SU-DHL-6 (cell line): ENCODE results near the gene PLAAT2.
"Not testable (repeated sequence)": the region's sequence is repeated elsewhere in the genome, so short reads cannot be mapped to it uniquely, and the experiment has no call there.

Source experiments
- H2AFZ ChIP-seq: fragments of 200-600 bp; sonication (generic); 2 replicates; pipeline ENCODE4 v1.6.1; 2014; ENCODE audit warnings: low read depth, mild to moderate bottlenecking, moderate library complexity, mixed read lengths, antibody characterized with exemption, low read length; ENCODE audit not compliant: severe bottlenecking
- H3F3A ChIP-seq: fragments of 200-600 bp; shearing (Covaris generic); 2 replicates; pipeline ENCODE4 v1.6.0; 2016; ENCODE audit warnings: antibody characterized with exemption, mild to moderate bottlenecking; ENCODE audit not compliant: insufficient read depth
- H3K27ac ChIP-seq: fragments of 200-600 bp; sonication (generic); 2 replicates; pipeline ENCODE4 v1.5.1; 2016; ENCODE audit warnings: low read depth, mild to moderate bottlenecking, low read length, moderate library complexity, mixed read lengths
- H3K27me3 ChIP-seq: fragments of 200-600 bp; sonication (generic), shearing (Covaris generic); 2 replicates; pipeline ENCODE4 v1.6.0; 2014; ENCODE audit warnings: mild to moderate bottlenecking, low read length
- H3K36me3 ChIP-seq: fragments of 200-600 bp; sonication (generic); 2 replicates; pipeline ENCODE4 v1.6.1; 2014; ENCODE audit warnings: mild to moderate bottlenecking, low read length, mixed read lengths
- H3K4me2 ChIP-seq: fragments of 300-600, 200-600 bp; shearing (Covaris generic), sonication (generic); 2 replicates; pipeline ENCODE4 v1.6.0; 2014; ENCODE audit warnings: low read length, low read depth, mild to moderate bottlenecking; ENCODE audit not compliant: poor library complexity, severe bottlenecking
- H3K4me3 ChIP-seq: fragments of 200-600 bp; sonication (generic); 2 replicates; pipeline ENCODE4 v1.5.1; 2014; ENCODE audit warnings: antibody characterized with exemption, low read length, mild to moderate bottlenecking, mixed read lengths; ENCODE audit not compliant: insufficient read depth, poor library complexity, severe bottlenecking
- H3K79me2 ChIP-seq: fragments of 200-600 bp; sonication (generic); 2 replicates; pipeline ENCODE4 v1.6.1; 2014; ENCODE audit warnings: mild to moderate bottlenecking, low read length, moderate library complexity; ENCODE audit not compliant: insufficient read depth
- H3K9ac ChIP-seq: fragments of 200-600 bp; sonication (generic); 2 replicates; pipeline ENCODE4 v1.7.0; 2014; ENCODE audit warnings: mild to moderate bottlenecking, low read length
- H3K9me2 ChIP-seq: fragments of 200-600 bp; sonication (generic); replicated peaks from 2 replicates; pipeline ENCODE4 v1.6.1; 2014; ENCODE audit warnings: low read length; ENCODE audit not compliant: insufficient read depth
- H3K9me3 ChIP-seq: fragments of 200-600 bp; sonication (generic); 2 replicates; pipeline ENCODE4 v1.6.1; 2014; ENCODE audit warnings: low read length, mixed read lengths; ENCODE audit not compliant: insufficient read depth
- H4K20me1 ChIP-seq: fragments of 200-600 bp; sonication (generic); 2 replicates; pipeline ENCODE4 v1.6.1; 2014; ENCODE audit warnings: low read depth, mild to moderate bottlenecking, antibody characterized with exemption, low read length, moderate library complexity, mixed read lengths
- CTCF ChIP-seq: fragments of 200-600 bp; sonication (generic); IDR thresholded peaks from one replicate; pipeline ENCODE4 v1.5.1; 2017; ENCODE audit warnings: antibody characterized with exemption, mild to moderate bottlenecking, low read length, moderate library complexity; ENCODE audit not compliant: insufficient read depth, poor library complexity, severe bottlenecking
- EZH2phosphoT487 ChIP-seq: fragments of 200-600 bp; sonication (generic), shearing (Covaris generic); conservative IDR thresholded peaks from 2 replicates; pipeline ENCODE4 v1.6.1; 2018; ENCODE audit warnings: mild to moderate bottlenecking, antibody characterized with exemption, low read length, moderate library complexity, mixed read lengths

Gene PLAAT2

GRCh38 chr11:63583357-63583677, 20.1 kb upstream of the PLAAT2 start:
- no peak overlapping the region for H3K4me3 ChIP-seq
- no peak overlapping the region for H3K27ac ChIP-seq
- no peaks in the 10 kb centered on the region for H4K20me1 ChIP-seq
- no peaks in the 10 kb centered on the region for H3K27me3 ChIP-seq
- no peak for TF ChIP-seq CTCF
- no peak for TF ChIP-seq EZH2phosphoT487
- H2AFZ ChIP-seq: no peak overlapping the region
- no peaks in the 10 kb centered on the region for H3K79me2 ChIP-seq
- no peaks in the 10 kb centered on the region for H3F3A ChIP-seq
- no peaks in the 10 kb centered on the region for H3K9me2 ChIP-seq
- H3K9me3 ChIP-seq: no peaks in the 10 kb centered on the region
- H3K36me3 ChIP-seq: no peaks in the 10 kb centered on the region
- H3K4me2 ChIP-seq: no peak overlapping the region
- H3K9ac ChIP-seq: no peak overlapping the region

GRCh38 chr11:63581224-63581623, 18.0 kb upstream of the PLAAT2 start:
- not testable (repeated sequence) for H2AFZ ChIP-seq, H3K27me3 ChIP-seq, H4K20me1 ChIP-seq, H3K4me2 ChIP-seq, H3K27ac ChIP-seq, H3K9me2 ChIP-seq, H3K36me3 ChIP-seq, H3K9me3 ChIP-seq, H3K79me2 ChIP-seq, H3F3A ChIP-seq, H3K9ac ChIP-seq, H3K4me3 ChIP-seq

- not testable (repeated sequence) for H3K4me2 ChIP-seq, H4K20me1 ChIP-seq, H3K4me3 ChIP-seq, H3F3A ChIP-seq, H2AFZ ChIP-seq, H3K9me3 ChIP-seq, H3K27ac ChIP-seq, H3K36me3 ChIP-seq, H3K79me2 ChIP-seq, H3K9ac ChIP-seq, H3K27me3 ChIP-seq, H3K9me2 ChIP-seq
Observed at GRCh38 chr11:63578882-63579281, 15.7 kb upstream of the PLAAT2 start.

- Histone ChIP-seq H3K4me2 (no peak overlapping the region), H3K4me3 (no peak overlapping the region)
Observed at GRCh38 chr11:63574856-63575602, 11.8 kb upstream of the PLAAT2 start.

More at GRCh38 chr11:63574856-63575602, 11.8 kb upstream of the PLAAT2 start:
- Histone ChIP-seq H3F3A (no peaks in the 10 kb centered on the region), H3K27me3 (no peaks in the 10 kb centered on the region), H3K9ac (no peak overlapping the region), H2AFZ (no peak overlapping the region), H3K9me3 (no peaks in the 10 kb centered on the region), H3K79me2 (no peaks in the 10 kb centered on the region), H3K27ac (no peak overlapping the region), H3K36me3 (no peaks in the 10 kb centered on the region), H4K20me1 (no peaks in the 10 kb centered on the region), H3K9me2 (no peaks in the 10 kb centered on the region)
- no peak for TF ChIP-seq EZH2phosphoT487
- TF ChIP-seq CTCF: no peak
